ENCODE measurements around the gene EFCAB12. TPM values are rescaled to one million over a fixed set of nuclear protein-coding genes. Genes with fewer than 3 reads are reported as not detected.
"Not testable (repeated sequence)": the region's sequence is repeated elsewhere in the genome, so short reads cannot be mapped to it uniquely, and the experiment has no call there.

Gene EFCAB12
- total and polyA plus RNA-seq, 3 experiments from 2014 or later, result 0.21 to 0.40 (median 0.39) TPM

GRCh38 chr3:129416415-129416814, 12.0 kb downstream of the EFCAB12 start:
- no peak overlapping the region for H3K4me3 Mint-ChIP-seq
- no peaks in the 10 kb centered on the region for H3K36me3 Mint-ChIP-seq
- peaks cover 0 to 6% of the 10 kb centered on the region in 2 donors for H3K27me3 Mint-ChIP-seq
- no peaks in the 10 kb centered on the region for H3K9me3 Mint-ChIP-seq
- CTCF ChIA-PET, result no interaction called here
- H3K27me3 ChIP-seq (ENCODE audit: insufficient read depth, low read length, poor library complexity, severe bottlenecking), result no peaks in the 10 kb centered on the region
- H3K36me3 ChIP-seq (ENCODE audit: insufficient read depth, low read length), result no peaks in the 10 kb centered on the region
- H3K4me1 Mint-ChIP-seq, result no peaks in the 10 kb centered on the region
- no peaks in the 10 kb centered on the region for H3K4me1 ChIP-seq (ENCODE audit: insufficient read depth, low read length)
- no peak for DNase-seq
- peak overlapping the region in 1 of 8 donors; percentile 4 for H3K27ac Mint-ChIP-seq
- POLR2A ChIA-PET, result no interaction called here
- no peaks in the 10 kb centered on the region for H3K9me3 ChIP-seq (ENCODE audit: low read length)
- no peak overlapping the region for H3K27ac ChIP-seq (ENCODE audit: low read depth, low read length)
- H3K4me3 ChIP-seq (ENCODE audit: low read length), result no peak overlapping the region

GRCh38 chr3:129415830-129416229, 12.6 kb downstream of the EFCAB12 start:
- Histone ChIP-seq H3K27ac (ENCODE audit: low read depth, low read length) (no peak overlapping the region), H3K27me3 (ENCODE audit: insufficient read depth, low read length, poor library complexity, severe bottlenecking) (no peaks in the 10 kb centered on the region), H3K9me3 (ENCODE audit: low read length) (no peaks in the 10 kb centered on the region), H3K4me1 (ENCODE audit: insufficient read depth, low read length) (no peaks in the 10 kb centered on the region), H3K4me3 (ENCODE audit: low read length) (no peak overlapping the region), H3K36me3 (ENCODE audit: insufficient read depth, low read length) (no peaks in the 10 kb centered on the region)
- Mint-ChIP-seq H3K9me3 (no peaks in the 10 kb centered on the region), H3K27me3 (peaks cover 0 to 6% of the 10 kb centered on the region in 2 donors), H3K27ac (no peak overlapping the region), H3K4me1 (no peaks in the 10 kb centered on the region), H3K36me3 (no peaks in the 10 kb centered on the region), H3K4me3 (no peak overlapping the region)
- CTCF ChIA-PET, result no interaction called here
- POLR2A ChIA-PET, result no interaction called here
- DNase-seq, result no peak

GRCh38 chr3:129415378-129415777, 13.1 kb downstream of the EFCAB12 start:
- Histone ChIP-seq H3K36me3 (ENCODE audit: insufficient read depth, low read length) (no peaks in the 10 kb centered on the region), H3K4me1 (ENCODE audit: insufficient read depth, low read length) (no peaks in the 10 kb centered on the region), H3K4me3 (ENCODE audit: low read length) (no peak overlapping the region), H3K27me3 (ENCODE audit: insufficient read depth, low read length, poor library complexity, severe bottlenecking) (no peaks in the 10 kb centered on the region), H3K27ac (ENCODE audit: low read depth, low read length) (no peak overlapping the region), H3K9me3 (ENCODE audit: low read length) (no peaks in the 10 kb centered on the region)
- H3K4me1 Mint-ChIP-seq, result no peaks in the 10 kb centered on the region
- no peak for DNase-seq
- no peak overlapping the region for H3K4me3 Mint-ChIP-seq
- ChIA-PET POLR2A (no interaction called here), CTCF (interaction anchor here (1.4 kb wide), 1 partner anchor 16 kb away, joined by 3 read pairs; no protein-coding TSS in a partner anchor)
- H3K27me3 Mint-ChIP-seq, result peaks cover 0 to 6% of the 10 kb centered on the region in 2 donors
- H3K36me3 Mint-ChIP-seq, result no peaks in the 10 kb centered on the region
- no peaks in the 10 kb centered on the region for H3K9me3 Mint-ChIP-seq
- no peak overlapping the region for H3K27ac Mint-ChIP-seq

GRCh38 chr3:129413687-129414506, 14.5 kb downstream of the EFCAB12 start:
- peak overlapping the region in 1 of 8 donors; percentile 52 for H3K27ac Mint-ChIP-seq
- DNase-seq, result no peak
- no peaks in the 10 kb centered on the region for H3K4me1 Mint-ChIP-seq
- H3K27me3 Mint-ChIP-seq, result peaks cover 0 to 6% of the 10 kb centered on the region in 2 donors
- no peaks in the 10 kb centered on the region for H3K27me3 ChIP-seq (ENCODE audit: insufficient read depth, low read length, poor library complexity, severe bottlenecking)
- no peak overlapping the region for H3K4me3 ChIP-seq (ENCODE audit: low read length)
- H3K4me3 Mint-ChIP-seq, result no peak overlapping the region
- no peak overlapping the region for H3K27ac ChIP-seq (ENCODE audit: low read depth, low read length)
- ChIA-PET POLR2A (no interaction called here), CTCF (interaction anchor here (1.2 to 1.4 kb wide), 2 partner anchors 14 to 30 kb away, joined by 3 read pairs; no protein-coding TSS in a partner anchor)
- H3K36me3 ChIP-seq (ENCODE audit: insufficient read depth, low read length), result no peaks in the 10 kb centered on the region
- H3K36me3 Mint-ChIP-seq, result no peaks in the 10 kb centered on the region
- H3K9me3 ChIP-seq (ENCODE audit: low read length), result no peaks in the 10 kb centered on the region
- no peaks in the 10 kb centered on the region for H3K4me1 ChIP-seq (ENCODE audit: insufficient read depth, low read length)
- no peaks in the 10 kb centered on the region for H3K9me3 Mint-ChIP-seq

- H3K9me3 ChIP-seq (ENCODE audit: low read length); H3K4me1 Mint-ChIP-seq; H3K4me3 Mint-ChIP-seq; H3K27me3 ChIP-seq (ENCODE audit: insufficient read depth, low read length, poor library complexity, severe bottlenecking); H3K36me3 Mint-ChIP-seq; H3K27ac ChIP-seq (ENCODE audit: low read depth, low read length); POLR2A ChIA-PET; DNase-seq; H3K4me1 ChIP-seq (ENCODE audit: insufficient read depth, low read length); H3K36me3 ChIP-seq (ENCODE audit: insufficient read depth, low read length); H3K9me3 Mint-ChIP-seq; H3K27me3 Mint-ChIP-seq; H3K4me3 ChIP-seq (ENCODE audit: low read length): not testable (repeated sequence)
- CTCF ChIA-PET, result interaction anchor here (1.2 kb wide), 1 partner anchor 30 kb away, joined by 3 read pairs; no protein-coding TSS in a partner anchor
- H3K27ac Mint-ChIP-seq, result peak overlapping the region in 1 of 8 donors; percentile 52
Observed at GRCh38 chr3:129413238-129413637, 15.2 kb downstream of the EFCAB12 start.

- Histone ChIP-seq H3K4me3 (ENCODE audit: low read length) (no peak overlapping the region), H3K9me3 (ENCODE audit: low read length) (no peaks in the 10 kb centered on the region), H3K27me3 (ENCODE audit: insufficient read depth, low read length, poor library complexity, severe bottlenecking) (no peaks in the 10 kb centered on the region), H3K36me3 (ENCODE audit: insufficient read depth, low read length) (no peaks in the 10 kb centered on the region), H3K27ac (ENCODE audit: low read depth, low read length) (no peak overlapping the region), H3K4me1 (ENCODE audit: insufficient read depth, low read length) (no peaks in the 10 kb centered on the region)
- H3K4me1 Mint-ChIP-seq, result no peaks in the 10 kb centered on the region
- H3K27ac Mint-ChIP-seq, result no peak overlapping the region
- no peaks in the 10 kb centered on the region for H3K36me3 Mint-ChIP-seq
- no peak overlapping the region for H3K4me3 Mint-ChIP-seq
- peaks cover 0 to 6% of the 10 kb centered on the region in 2 donors for H3K27me3 Mint-ChIP-seq
- CTCF ChIA-PET, result interaction anchor here (1.2 to 1.4 kb wide), 2 partner anchors 9 to 29 kb away, joined by 3 read pairs; no protein-coding TSS in a partner anchor
- POLR2A ChIA-PET, result no interaction called here
- no peaks in the 10 kb centered on the region for H3K9me3 Mint-ChIP-seq
- DNase-seq, result no peak
Observed at GRCh38 chr3:129412542-129413198, 15.8 kb downstream of the EFCAB12 start.

GRCh38 chr3:129410971-129411370, 17.5 kb downstream of the EFCAB12 start:
- no peaks in the 10 kb centered on the region for H3K9me3 Mint-ChIP-seq

GRCh38 chr3:129409541-129409940, 18.9 kb downstream of the EFCAB12 start:
- H3K27me3 Mint-ChIP-seq, result peaks cover 0 to 6% of the 10 kb centered on the region in 2 donors
- no peaks in the 10 kb centered on the region for H3K27me3 ChIP-seq (ENCODE audit: insufficient read depth, low read length, poor library complexity, severe bottlenecking)
- CTCF ChIA-PET, result interaction anchor here (1.5 to 1.7 kb wide), 2 partner anchors 26 to 483 kb away, joined by 4 to 5 read pairs; no protein-coding TSS in a partner anchor

More at GRCh38 chr3:129410971-129411370, 17.5 kb downstream of the EFCAB12 start:
- Mint-ChIP-seq H3K4me3 (no peak overlapping the region), H3K27me3 (peaks cover 0 to 6% of the 10 kb centered on the region in 2 donors), H3K36me3 (no peaks in the 10 kb centered on the region), H3K27ac (no peak overlapping the region), H3K4me1 (no peaks in the 10 kb centered on the region)
- no peaks in the 10 kb centered on the region for H3K4me1 ChIP-seq (ENCODE audit: insufficient read depth, low read length)
- H3K4me3 ChIP-seq (ENCODE audit: low read length), result no peak overlapping the region
- ChIA-PET CTCF (no interaction called here), POLR2A (interaction anchor here (1.3 kb wide), 1 partner anchor 11 kb away, joined by 3 read pairs; no protein-coding TSS in a partner anchor)
- H3K27ac ChIP-seq (ENCODE audit: low read depth, low read length), result no peak overlapping the region
- DNase-seq, result peak in 1 of 5 donors; percentile 25
- H3K27me3 ChIP-seq (ENCODE audit: insufficient read depth, low read length, poor library complexity, severe bottlenecking), result no peaks in the 10 kb centered on the region
- no peaks in the 10 kb centered on the region for H3K36me3 ChIP-seq (ENCODE audit: insufficient read depth, low read length)
- H3K9me3 ChIP-seq (ENCODE audit: low read length), result no peaks in the 10 kb centered on the region

More at GRCh38 chr3:129409541-129409940, 18.9 kb downstream of the EFCAB12 start:
- Histone ChIP-seq H3K4me3 (ENCODE audit: low read length) (no peak overlapping the region), H3K4me1 (ENCODE audit: insufficient read depth, low read length) (no peaks in the 10 kb centered on the region), H3K9me3 (ENCODE audit: low read length) (no peaks in the 10 kb centered on the region), H3K27ac (ENCODE audit: low read depth, low read length) (no peak overlapping the region), H3K36me3 (ENCODE audit: insufficient read depth, low read length) (no peaks in the 10 kb centered on the region)
- POLR2A ChIA-PET, result no interaction called here
- Mint-ChIP-seq H3K4me1 (no peaks in the 10 kb centered on the region), H3K27ac (no peak overlapping the region), H3K4me3 (no peak overlapping the region), H3K9me3 (no peaks in the 10 kb centered on the region), H3K36me3 (no peaks in the 10 kb centered on the region)
- DNase-seq, result no peak

Measured in CD8-positive, alpha-beta memory T cell (primary cell).